CD4-positive, CD25-positive, alpha-beta regulatory T cell (primary cell): ENCODE results near the gene GRM8. TPM values are rescaled to one million over a fixed set of nuclear protein-coding genes. Genes with fewer than 3 reads are reported as not detected.

Experiments
- ATAC-seq, 2 donors: fragments of 150-1000 bp; cut with Tn5 transposase; one replicate each; pipeline ENCODE4 v1.10.0; 2021; ENCODE audit warnings: low read depth in 2 of 2, moderate number of reproducible peaks in 2 of 2, moderate library complexity in 1 of 2
- DNase-seq, 3 donors: peaks; one replicate each; pipeline versions ENCODE4 v3.0.0 to v3.0.0-alpha.2; 2012 to 2022; ENCODE audit warnings: mixed read lengths in 1 of 3
- H3K27ac ChIP-seq: one replicate; pipeline ENCODE4 v1.7.0; 2013; ENCODE audit warnings: mild to moderate bottlenecking, low read length; ENCODE audit not compliant: insufficient read depth, poor library complexity, severe bottlenecking
- H3K27me3 ChIP-seq: one replicate; pipeline ENCODE4 v1.7.0; 2013; ENCODE audit warnings: low read length; ENCODE audit not compliant: control insufficient read depth, insufficient read depth
- H3K36me3 ChIP-seq: one replicate; pipeline ENCODE4 v1.7.0; 2013; ENCODE audit warnings: mild to moderate bottlenecking, low read length, moderate library complexity; ENCODE audit not compliant: control insufficient read depth, insufficient read depth
- H3K4me1 ChIP-seq: 2 replicates; pipeline ENCODE4 v1.7.0; 2013; ENCODE audit warnings: mild to moderate bottlenecking, low read length; ENCODE audit not compliant: insufficient read depth, control insufficient read depth, poor library complexity, severe bottlenecking
- H3K4me3 ChIP-seq: one replicate; pipeline ENCODE4 v1.7.0; 2013; ENCODE audit warnings: low read depth, mild to moderate bottlenecking, low read length, moderate library complexity
- H3K9me3 ChIP-seq, 2 experiments: 1 replicate in 1 of 2; 2 replicates in 1 of 2; pipeline ENCODE4 v1.7.0; 2013; ENCODE audit warnings: low read length in 2 of 2, mild to moderate bottlenecking in 1 of 2, moderate library complexity in 1 of 2; ENCODE audit not compliant: control insufficient read depth in 2 of 2
- H3K27ac Mint-ChIP-seq, 3 donors: one replicate each; pipeline ENCODE4 v1.8.0; 2020 to 2022; ENCODE audit warnings: mild to moderate bottlenecking in 3 of 3, mixed read lengths in 3 of 3, moderate library complexity in 2 of 3
- H3K27me3 Mint-ChIP-seq: one replicate; pipeline ENCODE4 v1.8.0; 2022; ENCODE audit warnings: mild to moderate bottlenecking, mixed read lengths
- H3K36me3 Mint-ChIP-seq: one replicate; pipeline ENCODE4 v1.8.0; 2020; ENCODE audit warnings: mixed read lengths
- H3K4me1 Mint-ChIP-seq, 4 donors: one replicate each; pipeline ENCODE4 v1.8.0; 2020 to 2022; ENCODE audit warnings: mixed read lengths in 4 of 4, mild to moderate bottlenecking in 1 of 4
- H3K4me3 Mint-ChIP-seq, 4 donors: one replicate each; pipeline ENCODE4 v1.8.0; 2020 to 2022; ENCODE audit warnings: mild to moderate bottlenecking in 4 of 4, mixed read lengths in 4 of 4, moderate library complexity in 3 of 4
- H3K9me3 Mint-ChIP-seq, 7 donors: one replicate each; pipeline ENCODE4 v1.8.0; 2020 to 2022; ENCODE audit warnings: mixed read lengths in 7 of 7, mild to moderate bottlenecking in 3 of 7, moderate library complexity in 2 of 7
- polyA plus RNA-seq, 4 donors: library from polyadenylated mRNA; unstranded; fragments of 300-500 nt; fragmentation: Illumina TruSeq; gene quantifications; one replicate each; pipeline ENCODE4 v1.2.3, GENCODE V29; 2021
- total RNA-seq: library from RNA; stranded (reverse); gene quantifications from one replicate; pipeline ENCODE4 v1.2.3, GENCODE V29; 2022

The GRM8 gene
- total and polyA plus RNA-seq, 5 donors from 2014 or later: not detected

- H3K27ac Mint-ChIP-seq: no peak overlapping the region
- H3K36me3 ChIP-seq: no peaks in the 10 kb centered on the region
- no peaks in the 10 kb centered on the region for H3K27me3 ChIP-seq
- no peaks in the 10 kb centered on the region for H3K27me3 Mint-ChIP-seq
- H3K4me3 ChIP-seq: no peak overlapping the region
- DNase-seq (no peak), ATAC-seq (no peak)
- no peaks in the 10 kb centered on the region for H3K4me1 ChIP-seq
- H3K36me3 Mint-ChIP-seq: no peaks in the 10 kb centered on the region
- no peaks in the 10 kb centered on the region for H3K4me1 Mint-ChIP-seq
- peaks cover 0 to 14% (median 1%) of the 10 kb centered on the region in 7 donors for H3K9me3 Mint-ChIP-seq
- H3K9me3 ChIP-seq: no peaks in the 10 kb centered on the region
- H3K27ac ChIP-seq: no peak overlapping the region
- H3K4me3 Mint-ChIP-seq: no peak overlapping the region
Observed at GRCh38 chr7:126489874-126490273, 762.9 kb downstream of the GRM8 start.

- DNase-seq (no peak), ATAC-seq (no peak)
- no peaks in the 10 kb centered on the region for H3K36me3 Mint-ChIP-seq
- no peaks in the 10 kb centered on the region for H3K36me3 ChIP-seq
- H3K4me1 ChIP-seq: no peaks in the 10 kb centered on the region
- H3K27me3 ChIP-seq: no peaks in the 10 kb centered on the region
- no peaks in the 10 kb centered on the region for H3K4me1 Mint-ChIP-seq
- H3K27ac ChIP-seq: no peak overlapping the region
- peaks cover 0 to 8% (median 2%) of the 10 kb centered on the region in 7 donors for H3K9me3 Mint-ChIP-seq
- no peak overlapping the region for H3K4me3 Mint-ChIP-seq
- no peak overlapping the region for H3K4me3 ChIP-seq
- no peaks in the 10 kb centered on the region for H3K9me3 ChIP-seq
- no peak overlapping the region for H3K27ac Mint-ChIP-seq
- H3K27me3 Mint-ChIP-seq: no peaks in the 10 kb centered on the region
Observed at GRCh38 chr7:126487728-126488442, 764.9 kb downstream of the GRM8 start.

- DNase-seq: no peak
- H3K27me3 Mint-ChIP-seq: no peaks in the 10 kb centered on the region
- H3K9me3 Mint-ChIP-seq: peaks cover 0 to 8% (median 2%) of the 10 kb centered on the region in 7 donors
- no peak overlapping the region for H3K27ac Mint-ChIP-seq
- Histone ChIP-seq H3K4me1 (no peaks in the 10 kb centered on the region), H3K4me3 (no peak overlapping the region), H3K36me3 (no peaks in the 10 kb centered on the region), H3K27ac (no peak overlapping the region), H3K27me3 (no peaks in the 10 kb centered on the region), H3K9me3 (no peaks in the 10 kb centered on the region)
- H3K4me3 Mint-ChIP-seq: no peak overlapping the region
- ATAC-seq: no peak
- no peaks in the 10 kb centered on the region for H3K4me1 Mint-ChIP-seq
- no peaks in the 10 kb centered on the region for H3K36me3 Mint-ChIP-seq
Observed at GRCh38 chr7:126486806-126487205, 765.9 kb downstream of the GRM8 start.

GRCh38 chr7:126485791-126486190 lies 767.0 kb downstream of the GRM8 start:
- no peak overlapping the region for H3K27ac ChIP-seq
- no peaks in the 10 kb centered on the region for H3K27me3 Mint-ChIP-seq
- H3K36me3 ChIP-seq: no peaks in the 10 kb centered on the region
- no peaks in the 10 kb centered on the region for H3K4me1 Mint-ChIP-seq
- no peak for ATAC-seq
- H3K27ac Mint-ChIP-seq: no peak overlapping the region
- no peak overlapping the region for H3K4me3 ChIP-seq
- H3K27me3 ChIP-seq: no peaks in the 10 kb centered on the region
- DNase-seq: no peak
- H3K4me3 Mint-ChIP-seq: no peak overlapping the region
- H3K4me1 ChIP-seq: no peaks in the 10 kb centered on the region
- H3K9me3 Mint-ChIP-seq: peaks cover 0 to 8% (median 2%) of the 10 kb centered on the region in 7 donors
- H3K36me3 Mint-ChIP-seq: no peaks in the 10 kb centered on the region
- no peaks in the 10 kb centered on the region for H3K9me3 ChIP-seq

GRCh38 chr7:126483972-126484371 lies 768.8 kb downstream of the GRM8 start:
- no peaks in the 10 kb centered on the region for H3K4me1 ChIP-seq
- peaks cover 0 to 13% (median 1%) of the 10 kb centered on the region in 7 donors for H3K9me3 Mint-ChIP-seq
- H3K27ac Mint-ChIP-seq: no peak overlapping the region

GRCh38 chr7:126472825-126473224 lies 779.9 kb downstream of the GRM8 start:
- DNase-seq (no peak), ATAC-seq (no peak)
- no peaks in the 10 kb centered on the region for H3K4me1 Mint-ChIP-seq
- H3K27me3 Mint-ChIP-seq: no peaks in the 10 kb centered on the region
- no peak overlapping the region for H3K4me3 Mint-ChIP-seq
- H3K9me3 Mint-ChIP-seq: peaks cover 0 to 11% (median 7%) of the 10 kb centered on the region in 7 donors
- H3K27me3 ChIP-seq: no peaks in the 10 kb centered on the region
- H3K9me3 ChIP-seq: peaks cover 0 to 6% of the 10 kb centered on the region in 2 experiments
- H3K36me3 Mint-ChIP-seq: no peaks in the 10 kb centered on the region
- no peaks in the 10 kb centered on the region for H3K4me1 ChIP-seq
- H3K4me3 ChIP-seq: no peak overlapping the region
- no peak overlapping the region for H3K27ac Mint-ChIP-seq
- no peaks in the 10 kb centered on the region for H3K36me3 ChIP-seq
- no peak overlapping the region for H3K27ac ChIP-seq

More at GRCh38 chr7:126483972-126484371, 768.8 kb downstream of the GRM8 start:
- Histone ChIP-seq H3K27me3 (no peaks in the 10 kb centered on the region), H3K4me3 (no peak overlapping the region), H3K9me3 (no peaks in the 10 kb centered on the region), H3K36me3 (no peaks in the 10 kb centered on the region), H3K27ac (no peak overlapping the region)
- ATAC-seq (no peak), DNase-seq (no peak)
- Mint-ChIP-seq H3K4me1 (no peaks in the 10 kb centered on the region), H3K4me3 (no peak overlapping the region), H3K36me3 (no peaks in the 10 kb centered on the region), H3K27me3 (no peaks in the 10 kb centered on the region)

- no peaks in the 10 kb centered on the region for H3K36me3 ChIP-seq
- H3K27ac ChIP-seq: no peak overlapping the region
- H3K27me3 Mint-ChIP-seq: no peaks in the 10 kb centered on the region
- H3K27ac Mint-ChIP-seq: no peak overlapping the region
- H3K9me3 ChIP-seq: no peaks in the 10 kb centered on the region
- no peaks in the 10 kb centered on the region for H3K36me3 Mint-ChIP-seq
- H3K27me3 ChIP-seq: no peaks in the 10 kb centered on the region
- ATAC-seq (no peak), DNase-seq (no peak)
- no peak overlapping the region for H3K4me3 ChIP-seq
- no peaks in the 10 kb centered on the region for H3K4me1 Mint-ChIP-seq
- H3K4me3 Mint-ChIP-seq: no peak overlapping the region
- no peaks in the 10 kb centered on the region for H3K4me1 ChIP-seq
- H3K9me3 Mint-ChIP-seq: peaks cover 0 to 8% (median 3%) of the 10 kb centered on the region in 7 donors
Observed at GRCh38 chr7:126462405-126462804, 790.3 kb downstream of the GRM8 start.

- Mint-ChIP-seq H3K27ac (no peak overlapping the region), H3K36me3 (no peaks in the 10 kb centered on the region), H3K27me3 (no peaks in the 10 kb centered on the region), H3K9me3 (peaks cover 0 to 8% (median 3%) of the 10 kb centered on the region in 7 donors), H3K4me1 (no peaks in the 10 kb centered on the region), H3K4me3 (no peak overlapping the region)
- H3K4me3 ChIP-seq: no peak overlapping the region
- H3K9me3 ChIP-seq: no peaks in the 10 kb centered on the region
- no peaks in the 10 kb centered on the region for H3K4me1 ChIP-seq
- no peak overlapping the region for H3K27ac ChIP-seq
- H3K36me3 ChIP-seq: no peaks in the 10 kb centered on the region
- ATAC-seq: no peak
- DNase-seq: no peak
- no peaks in the 10 kb centered on the region for H3K27me3 ChIP-seq
Observed at GRCh38 chr7:126460664-126461063, 792.1 kb downstream of the GRM8 start.
